ENCODE data around the gene NUP42. TPM values are rescaled to one million over a fixed set of nuclear protein-coding genes. Genes with fewer than 3 reads are reported as not detected.

NUP42 gene
- total and polyA plus RNA-seq, 9 of the 15 experiments (the other 6 are each of a cell fraction or from before 2014, with no cell fraction given), result 41.8 to 86.4 (median 71.2) TPM

GRCh38 chr7:23213755-23214154 is 31.9 kb downstream of the NUP42 start (continued):
- peak; percentile 45; the same call in 1 of the 2 replicates for TF ChIP-seq MGA (IDR thresholded peaks at IDR 0.05)
